ENCODE measurements around the gene CDH12.
"Not testable (repeated sequence)": the region's sequence is repeated elsewhere in the genome, so short reads cannot be mapped to it uniquely, and the experiment has no call there.

The CDH12 gene

GRCh38 chr5:22852807-22853660 is at the start of gene CDH12:
TSS of gene CDH12 (minus strand) at chr5:22853344.
- DNase-seq (ENCODE audit: low read depth, low spot score), result no peak

- no peak for DNase-seq (ENCODE audit: low read depth, low spot score)
Measured at GRCh38 chr5:22901885-22902284, 48.7 kb upstream of the CDH12 start.

DNA sequence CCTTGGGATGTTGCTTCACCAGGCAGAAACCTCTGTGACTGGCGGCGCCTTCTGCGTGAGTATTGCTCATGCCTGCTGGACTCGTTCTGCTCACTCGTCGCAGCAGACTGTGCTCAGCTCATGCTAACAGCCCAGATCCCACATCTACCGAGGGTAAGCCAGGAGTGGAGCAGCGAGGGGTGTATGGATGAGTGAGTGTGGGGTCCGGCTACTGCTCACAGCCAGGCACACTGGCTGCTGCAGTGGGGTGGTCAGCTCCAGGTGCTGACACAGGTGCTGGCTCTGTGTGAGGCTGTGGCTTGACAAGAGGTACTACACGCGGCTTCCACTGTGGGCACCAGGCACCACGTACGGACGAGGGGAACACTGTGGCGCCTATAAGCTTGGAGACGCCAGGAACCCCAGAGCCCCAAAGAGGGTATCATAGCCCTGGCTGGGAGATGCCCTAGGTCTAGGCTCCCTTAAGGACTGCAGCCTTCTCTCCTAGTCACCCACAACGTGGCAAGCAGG is 47.7 kb upstream of the CDH12 start:
- no peak for DNase-seq (ENCODE audit: low read depth, low spot score)

DNA sequence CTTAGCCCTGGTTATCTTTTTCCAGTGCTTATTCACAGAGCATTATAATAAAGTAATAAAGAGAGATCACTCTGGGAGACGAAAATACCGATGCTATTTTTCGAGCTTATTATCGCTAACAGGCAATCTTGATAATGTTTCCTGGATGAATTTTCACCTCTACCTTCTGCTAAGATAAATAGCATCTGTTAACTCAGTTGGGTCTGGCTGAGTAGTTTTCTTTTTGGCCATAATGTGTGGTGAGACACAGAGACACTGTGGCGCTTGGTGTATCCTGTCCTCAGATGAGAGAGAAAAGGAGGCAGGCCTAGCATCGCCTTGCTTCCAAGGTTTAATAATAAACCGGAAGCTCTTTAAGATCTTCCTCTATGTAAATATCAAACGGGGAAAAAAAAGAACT is 46.2 kb upstream of the CDH12 start:
- DNase-seq (ENCODE audit: low read depth, low spot score), result no peak

GRCh38 chr5:22896152-22896551 is 43.0 kb upstream of the CDH12 start:
- DNase-seq (ENCODE audit: low read depth, low spot score), result no peak

GRCh38 chr5:22892441-22892840 is 39.3 kb upstream of the CDH12 start:
- DNase-seq (ENCODE audit: low read depth, low spot score), result no peak

GRCh38 chr5:22889720-22890119 is 36.6 kb upstream of the CDH12 start:
- no peak for DNase-seq (ENCODE audit: low read depth, low spot score)

DNA sequence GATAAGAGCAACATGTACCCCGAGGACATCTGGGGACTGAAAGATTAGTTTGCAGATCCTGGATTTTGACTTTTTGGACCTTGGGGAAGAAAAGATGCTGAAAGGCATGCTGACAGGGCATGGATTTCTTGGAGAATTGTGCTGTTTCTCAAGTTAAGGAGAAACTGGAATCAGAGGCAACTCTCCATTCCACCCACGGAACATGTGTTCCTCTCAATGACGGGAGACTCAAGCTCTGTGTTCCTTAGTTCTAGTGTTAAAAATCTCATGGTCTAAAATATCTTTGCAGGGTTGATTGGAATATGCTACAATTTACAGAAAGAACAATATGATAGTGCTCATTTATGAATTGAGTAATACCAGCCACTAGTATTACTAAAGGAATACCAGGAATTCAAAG is 34.4 kb upstream of the CDH12 start:
- no peak for DNase-seq (ENCODE audit: low read depth, low spot score)

- not testable (repeated sequence) for DNase-seq (ENCODE audit: low read depth, low spot score)
Measured at GRCh38 chr5:22858911-22859310, 5.8 kb upstream of the CDH12 start.

DNA sequence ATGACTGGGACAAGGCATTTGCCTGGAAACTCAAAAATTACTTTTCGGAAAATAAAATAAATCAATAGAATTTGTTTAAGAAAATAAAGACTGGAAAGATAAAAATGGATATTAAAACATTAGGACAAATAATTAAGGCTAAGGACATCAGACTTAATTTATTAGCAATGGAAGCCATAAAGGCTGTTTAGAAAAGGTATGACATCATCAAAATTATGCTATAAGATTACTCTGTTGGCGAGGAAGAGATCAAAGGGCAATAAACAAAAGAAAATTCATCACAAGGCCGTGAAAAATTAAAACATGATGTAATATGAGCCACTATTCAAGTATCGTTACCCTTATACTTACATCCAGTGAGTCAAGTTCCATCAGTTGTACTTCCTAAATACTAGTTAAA is 2.7 kb upstream of the CDH12 start:
- DNase-seq (ENCODE audit: low read depth, low spot score), result no peak

DNA sequence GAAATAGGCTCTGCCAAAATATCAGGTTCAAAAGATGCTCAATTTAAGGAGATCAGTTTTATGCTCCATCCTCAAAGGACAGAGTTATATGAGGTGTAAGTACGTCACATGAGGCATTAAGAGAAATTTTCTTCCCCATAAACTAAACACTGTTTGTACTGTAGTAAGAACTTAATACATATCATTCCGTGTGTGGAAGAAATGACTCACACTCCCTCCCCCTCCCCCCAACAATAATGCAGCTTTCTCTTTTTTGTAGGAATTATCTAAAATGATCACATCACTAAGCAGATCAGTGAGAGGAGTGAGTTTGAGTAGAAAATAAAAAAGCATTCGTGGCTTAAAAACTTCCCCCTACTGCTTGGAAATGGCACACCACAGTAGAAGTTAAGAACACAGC is 2.2 kb downstream of the CDH12 start:
- DNase-seq (ENCODE audit: low read depth, low spot score), result no peak

DNA sequence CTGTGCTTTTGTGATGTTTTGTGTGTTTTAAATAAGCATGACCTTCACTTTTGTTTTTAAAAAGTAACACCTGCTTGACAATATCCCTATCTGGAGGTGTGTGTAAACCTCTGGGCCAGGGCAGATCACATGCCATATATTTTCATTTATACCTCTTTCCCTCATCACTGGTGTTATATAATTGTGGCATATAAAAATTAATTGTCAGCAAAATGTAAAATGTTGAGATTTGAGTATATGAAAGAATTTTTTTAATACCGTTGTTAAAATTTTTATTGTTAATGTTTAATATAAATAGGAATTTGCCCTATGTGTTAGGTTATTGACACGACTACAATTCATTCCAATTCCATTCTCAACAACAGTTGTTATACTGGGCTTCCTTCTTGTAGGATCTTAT is 6.5 kb downstream of the CDH12 start:
- no peak for DNase-seq (ENCODE audit: low read depth, low spot score)

- no peak for DNase-seq (ENCODE audit: low read depth, low spot score)
Measured at GRCh38 chr5:22844636-22845035, 8.5 kb downstream of the CDH12 start.

GRCh38 chr5:22844155-22844554 is 9.0 kb downstream of the CDH12 start:
- DNase-seq (ENCODE audit: low read depth, low spot score), result no peak

GRCh38 chr5:22842574-22842973 is 10.6 kb downstream of the CDH12 start:
- DNase-seq (ENCODE audit: low read depth, low spot score), result no peak

DNA sequence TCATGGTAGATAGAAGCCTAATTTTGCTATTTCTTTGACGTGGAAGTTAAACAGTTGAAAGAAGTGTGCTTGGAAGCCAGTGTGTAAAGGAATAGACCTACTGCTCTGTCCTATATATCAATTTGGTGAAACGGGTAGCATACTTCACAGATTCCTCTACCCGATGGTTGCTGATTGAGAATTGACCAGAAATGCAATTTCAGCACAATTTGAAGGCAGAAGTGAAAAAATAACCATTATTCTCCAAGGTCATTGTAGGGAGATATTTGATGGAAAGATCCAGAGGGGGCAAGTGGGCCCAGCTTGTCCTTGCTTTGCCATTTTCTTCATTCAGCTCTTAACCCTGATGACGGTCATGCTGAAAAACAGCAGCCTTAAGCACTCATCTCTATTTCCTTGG is 15.3 kb downstream of the CDH12 start:
- DNase-seq (ENCODE audit: low read depth, low spot score), result no peak

- no peak for DNase-seq (ENCODE audit: low read depth, low spot score)
Measured at GRCh38 chr5:22835686-22836085, 17.5 kb downstream of the CDH12 start.

GRCh38 chr5:22793463-22793862 is 59.7 kb downstream of the CDH12 start:
- DNase-seq (ENCODE audit: low read depth, low spot score), result no peak

DNA sequence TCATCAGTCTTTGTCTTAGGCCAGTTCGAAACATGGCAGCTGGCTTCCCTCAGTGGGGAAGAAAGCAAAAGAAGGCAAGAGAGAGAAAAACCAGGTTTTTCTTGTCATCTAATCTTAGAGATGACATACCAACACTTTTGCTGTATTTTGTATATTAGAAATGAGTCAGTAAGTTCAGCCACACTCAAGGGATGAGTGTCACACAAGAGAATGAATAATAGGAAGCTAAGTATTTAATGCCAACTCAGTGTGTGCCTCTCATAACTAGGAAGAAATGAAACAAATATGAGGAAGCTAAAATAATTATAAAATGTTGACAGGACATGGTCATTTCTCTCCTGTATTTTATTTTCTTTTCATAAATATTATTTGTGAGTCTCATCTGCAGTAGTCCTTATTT is 65.3 kb downstream of the CDH12 start:
- no peak for DNase-seq (ENCODE audit: low read depth, low spot score)

DNA sequence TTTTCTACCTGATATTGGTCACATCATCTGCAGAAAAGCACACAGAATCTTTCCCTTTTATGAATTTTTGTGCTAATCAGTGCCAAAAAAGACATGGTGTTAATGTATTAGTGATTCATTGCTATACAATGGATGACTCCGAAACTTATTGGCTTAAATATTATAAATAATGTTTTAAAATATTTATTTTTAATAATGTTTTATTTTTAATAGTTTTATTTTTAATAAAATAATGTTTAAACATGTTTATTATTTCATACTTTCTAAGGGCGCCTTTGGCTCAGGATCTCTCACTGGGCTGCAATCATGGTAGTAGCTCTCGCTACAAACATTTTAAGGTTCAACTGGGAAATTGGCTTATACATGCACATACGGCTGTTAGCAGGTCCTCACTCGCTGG is 65.7 kb downstream of the CDH12 start:
- DNase-seq (ENCODE audit: low read depth, low spot score), result no peak

- DNase-seq (ENCODE audit: low read depth, low spot score), result no peak
Measured at GRCh38 chr5:22780756-22781155, 72.4 kb downstream of the CDH12 start.

DNA sequence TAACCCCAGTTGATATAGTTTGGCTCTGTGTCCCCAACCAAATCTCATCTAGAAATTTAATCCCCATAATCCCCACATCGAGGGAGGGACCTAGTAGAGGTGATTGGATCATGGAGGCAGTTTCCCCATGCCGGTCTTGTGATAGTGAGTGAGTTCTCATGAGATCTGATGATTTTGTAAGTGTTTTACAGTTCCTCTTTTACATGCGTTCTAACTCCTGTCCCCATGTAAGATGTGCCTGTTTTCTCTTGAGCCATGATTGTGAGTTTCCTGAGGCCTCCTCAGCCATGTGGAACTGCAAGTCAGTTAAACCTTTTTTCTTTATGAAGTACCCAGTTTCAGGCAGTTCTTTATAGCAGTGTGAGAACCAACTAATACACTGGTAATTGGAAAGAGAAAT is 73.6 kb downstream of the CDH12 start:
- DNase-seq (ENCODE audit: low read depth, low spot score), result no peak

DNA sequence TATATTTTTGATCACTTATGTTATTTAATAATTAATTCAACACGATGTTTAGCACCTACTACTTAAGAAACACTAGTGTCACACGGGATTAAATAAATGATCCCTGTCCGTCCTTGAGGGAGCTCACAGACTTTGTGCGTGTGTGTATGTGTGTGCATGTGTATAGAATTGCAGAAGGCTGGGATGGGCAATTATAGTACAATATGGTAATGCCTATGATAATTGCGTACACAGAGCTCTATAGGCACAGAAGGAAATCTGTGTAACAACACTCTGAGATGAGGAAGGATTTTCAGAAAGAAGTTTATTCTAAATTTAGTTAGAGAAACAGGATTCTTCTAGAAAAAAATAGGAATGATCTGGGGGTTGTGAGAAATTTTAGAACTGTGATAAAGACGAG is 76.9 kb downstream of the CDH12 start:
- no peak for DNase-seq (ENCODE audit: low read depth, low spot score)

DNA sequence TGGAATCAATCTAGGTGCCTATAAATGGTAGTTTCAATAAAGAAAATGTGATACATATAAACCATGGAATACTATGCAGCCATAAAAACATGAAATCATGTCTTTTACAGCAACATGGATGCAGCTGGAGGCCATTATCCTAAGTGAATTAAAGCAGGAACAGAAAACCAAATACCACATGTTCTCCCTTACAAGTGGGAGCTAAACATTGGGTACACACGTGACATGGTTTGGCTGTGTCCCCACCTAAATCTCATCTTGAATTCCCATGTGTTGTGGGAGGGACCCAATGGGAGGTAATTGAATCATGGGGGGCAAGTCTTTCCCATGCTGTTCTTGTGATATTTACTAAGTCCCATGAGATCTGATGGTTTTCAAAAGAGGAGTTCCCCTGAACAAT is 78.9 kb downstream of the CDH12 start:
- DNase-seq (ENCODE audit: low read depth, low spot score), result not testable (repeated sequence)

Measured in smooth muscle cell of the brain vasculature (primary cell).